GM12878 (cell line): Measurements from ENCODE around the gene ENTPD3.

Experiments used
- EP300 ChIP-seq, 2 experiments: fragments of 150-350 bp in 1 of 2; IDR thresholded peaks; 2 replicates each; pipeline ENCODE4 v1.6.1; 2011 to 2012; ENCODE audit warnings: low read depth in 2 of 2, low read length in 2 of 2, borderline replicate concordance in 1 of 2, improper control_type of control experiment in 1 of 2, inconsistent platforms in 1 of 2; ENCODE audit not compliant: control insufficient read depth in 1 of 2
- EZH2 ChIP-seq: IDR thresholded peaks from 2 replicates; pipeline ENCODE4 v1.6.1; 2012; ENCODE audit warnings: low read depth, mild to moderate bottlenecking, control low read depth, inconsistent platforms, low read length, borderline replicate concordance; ENCODE audit not compliant: control insufficient read depth
- IRF4 ChIP-seq: IDR thresholded peaks from 2 replicates; pipeline ENCODE4 v1.6.1; 2011; ENCODE audit warnings: low read depth, low read length
- RCOR1 ChIP-seq: conservative IDR thresholded peaks from 2 replicates; pipeline ENCODE4 v1.6.1; 2012; ENCODE audit warnings: low read depth, low read length, improper control_type of control experiment
- SRF ChIP-seq, 2 experiments: IDR thresholded peaks; 2 replicates each; pipeline ENCODE4 v1.6.1; 2011; ENCODE audit warnings: low read depth in 2 of 2, low read length in 2 of 2, mild to moderate bottlenecking in 1 of 2, moderate library complexity in 1 of 2
- ZNF274 ChIP-seq: IDR thresholded peaks from one replicate; pipeline ENCODE4 v1.8.0; 2011; ENCODE audit not compliant: insufficient read length, insufficient read depth
- TF ChIP-seq, protein P1 (sequence below), 3 experiments: IDR thresholded peaks in 2 of 3; conservative IDR thresholded peaks in 1 of 3; 2 replicates each; pipeline ENCODE4 v1.5.1; 2011; ENCODE audit warnings: low read depth in 3 of 3, low read length in 3 of 3, mild to moderate bottlenecking in 3 of 3, control low read depth in 2 of 3, moderate library complexity in 2 of 3, inconsistent platforms in 1 of 3, mixed read lengths in 1 of 3; ENCODE audit not compliant: control insufficient read depth in 2 of 3, insufficient read depth in 1 of 3; ENCODE audit errors: extremely low read depth in 1 of 3

DNA sequence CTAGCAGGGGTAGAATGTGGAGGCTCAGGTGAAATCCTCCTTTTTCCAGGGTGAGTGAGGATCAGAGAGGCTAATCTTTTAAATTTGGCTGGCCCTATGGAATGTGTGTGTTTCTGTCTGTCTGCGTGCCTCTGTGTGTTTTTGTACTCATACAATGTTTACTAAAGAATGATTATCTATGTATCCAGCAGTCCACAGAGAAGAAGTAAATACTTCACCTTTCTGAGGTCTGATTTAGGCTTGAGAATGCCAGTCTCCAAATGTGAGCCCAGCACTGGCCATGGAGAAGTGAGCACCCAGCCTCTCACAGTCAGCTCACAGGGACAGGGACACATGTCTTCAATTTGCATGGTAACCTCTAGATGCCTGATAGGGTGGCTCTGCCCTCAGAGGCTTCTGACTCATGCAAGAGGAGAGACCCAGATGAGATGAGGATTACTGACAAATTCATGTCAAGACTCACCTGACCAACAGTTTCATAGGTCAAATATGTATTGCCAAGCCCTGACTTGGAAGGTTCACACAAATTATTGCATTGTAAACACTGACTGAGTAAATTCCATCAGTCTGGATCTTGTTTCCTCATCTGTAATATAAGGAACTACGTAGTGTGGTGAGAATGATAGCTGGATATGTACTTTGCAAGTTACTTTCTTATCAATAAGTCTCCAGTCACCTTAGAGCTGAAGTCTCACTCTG is 31.0 kb downstream of the ENTPD3 start:
- TF ChIP-seq, protein P1, sequence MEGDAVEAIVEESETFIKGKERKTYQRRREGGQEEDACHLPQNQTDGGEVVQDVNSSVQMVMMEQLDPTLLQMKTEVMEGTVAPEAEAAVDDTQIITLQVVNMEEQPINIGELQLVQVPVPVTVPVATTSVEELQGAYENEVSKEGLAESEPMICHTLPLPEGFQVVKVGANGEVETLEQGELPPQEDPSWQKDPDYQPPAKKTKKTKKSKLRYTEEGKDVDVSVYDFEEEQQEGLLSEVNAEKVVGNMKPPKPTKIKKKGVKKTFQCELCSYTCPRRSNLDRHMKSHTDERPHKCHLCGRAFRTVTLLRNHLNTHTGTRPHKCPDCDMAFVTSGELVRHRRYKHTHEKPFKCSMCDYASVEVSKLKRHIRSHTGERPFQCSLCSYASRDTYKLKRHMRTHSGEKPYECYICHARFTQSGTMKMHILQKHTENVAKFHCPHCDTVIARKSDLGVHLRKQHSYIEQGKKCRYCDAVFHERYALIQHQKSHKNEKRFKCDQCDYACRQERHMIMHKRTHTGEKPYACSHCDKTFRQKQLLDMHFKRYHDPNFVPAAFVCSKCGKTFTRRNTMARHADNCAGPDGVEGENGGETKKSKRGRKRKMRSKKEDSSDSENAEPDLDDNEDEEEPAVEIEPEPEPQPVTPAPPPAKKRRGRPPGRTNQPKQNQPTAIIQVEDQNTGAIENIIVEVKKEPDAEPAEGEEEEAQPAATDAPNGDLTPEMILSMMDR (IDR thresholded peaks at IDR 0.05 in 2 of 3, conservative IDR thresholded peaks at IDR 0.05 in 1 of 3; ENCODE audit: control insufficient read depth in 2 of 3, extremely low read depth in 1 of 3, insufficient read depth in 1 of 3, low read depth in 3 of 3, low read length in 3 of 3) = no peak
- TF ChIP-seq EP300 (IDR thresholded peaks at IDR 0.05; ENCODE audit: borderline replicate concordance in 1 of 2, control insufficient read depth in 1 of 2, low read depth in 2 of 2, low read length in 2 of 2) (no peak), EZH2 (no peak), IRF4 (no peak), RCOR1 (no peak), SRF (IDR thresholded peaks at IDR 0.05; ENCODE audit: low read depth in 2 of 2, low read length in 2 of 2) (no peak), ZNF274 (no peak)
